IgD-negative memory B cell (primary cell): ENCODE measurements around the gene FCMR. TPM values are rescaled to one million over a fixed set of nuclear protein-coding genes. Genes with fewer than 3 reads are reported as not detected.

Experiments used
- H3K27ac Mint-ChIP-seq, 3 donors: one replicate each; pipeline ENCODE4 v1.8.0; 2020 to 2022; ENCODE audit warnings: mild to moderate bottlenecking in 3 of 3, mixed read lengths in 3 of 3, moderate library complexity in 1 of 3
- H3K27me3 Mint-ChIP-seq: one replicate; pipeline ENCODE4 v1.8.0; 2021; ENCODE audit warnings: mixed read lengths
- H3K36me3 Mint-ChIP-seq: one replicate; pipeline ENCODE4 v1.8.0; 2020; ENCODE audit warnings: mild to moderate bottlenecking, mixed read lengths
- H3K4me1 Mint-ChIP-seq, 3 donors: one replicate each; pipeline ENCODE4 v1.8.0; 2020 to 2022; ENCODE audit warnings: mixed read lengths in 3 of 3, mild to moderate bottlenecking in 1 of 3
- H3K4me3 Mint-ChIP-seq, 4 donors: one replicate each; pipeline ENCODE4 v1.8.0; 2020 to 2022; ENCODE audit warnings: mild to moderate bottlenecking in 4 of 4, mixed read lengths in 4 of 4, moderate library complexity in 3 of 4
- H3K9me3 Mint-ChIP-seq, 3 donors: one replicate each; pipeline ENCODE4 v1.8.0; 2020 to 2021; ENCODE audit warnings: mixed read lengths in 3 of 3, mild to moderate bottlenecking in 1 of 3
- polyA plus RNA-seq: library from polyadenylated mRNA; unstranded; fragments of 300-500 nt; fragmentation: Illumina TruSeq; gene quantifications from one replicate; pipeline ENCODE4 v1.2.3, GENCODE V29; 2021

FCMR gene
- polyA plus RNA-seq, 1 donor from 2014 or later: 1,091 TPM

GRCh38 chr1:206892351-206892984, 29.3 kb downstream of the FCMR start:
- peaks cover 4% of the 10 kb centered on the region for H3K27me3 Mint-ChIP-seq
- H3K4me3 Mint-ChIP-seq: no peak overlapping the region
- H3K4me1 Mint-ChIP-seq: peaks cover 4 to 11% (median 8%) of the 10 kb centered on the region in 3 donors
- H3K36me3 Mint-ChIP-seq: peaks cover 5% of the 10 kb centered on the region
- H3K9me3 Mint-ChIP-seq: no peaks in the 10 kb centered on the region
- H3K27ac Mint-ChIP-seq: no peak overlapping the region

DNA sequence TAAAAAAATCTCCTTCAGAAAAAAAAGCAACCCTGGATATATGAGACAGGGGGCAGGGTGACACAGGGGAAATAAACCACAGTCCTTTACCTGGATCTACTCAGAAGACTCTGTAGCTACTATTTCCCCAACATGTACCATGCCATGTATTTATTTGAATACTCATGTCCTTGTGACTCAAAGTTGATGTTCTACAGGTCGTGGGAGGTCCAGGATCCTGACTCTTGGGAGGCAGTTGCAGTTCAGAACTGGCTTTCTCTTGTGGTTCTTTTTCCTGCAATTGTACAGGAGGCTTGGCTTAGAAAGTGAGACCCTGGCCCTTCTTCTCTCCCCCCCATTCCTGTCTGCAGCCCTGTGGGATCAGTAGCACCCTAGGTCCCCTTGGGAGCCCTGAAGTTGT, 30.3 kb downstream of the FCMR start:
- Mint-ChIP-seq H3K4me1 (peaks cover 4 to 11% (median 8%) of the 10 kb centered on the region in 3 donors), H3K4me3 (no peak overlapping the region), H3K9me3 (no peaks in the 10 kb centered on the region), H3K27ac (no peak overlapping the region), H3K36me3 (peaks cover 5% of the 10 kb centered on the region), H3K27me3 (peaks cover 4% of the 10 kb centered on the region)

GRCh38 chr1:206890125-206891060, 31.3 kb downstream of the FCMR start:
- Mint-ChIP-seq H3K27ac (no peak overlapping the region), H3K36me3 (peaks cover 8% of the 10 kb centered on the region), H3K4me3 (no peak overlapping the region), H3K4me1 (peaks cover 4 to 11% (median 8%) of the 10 kb centered on the region in 3 donors), H3K27me3 (peaks cover 5% of the 10 kb centered on the region), H3K9me3 (no peaks in the 10 kb centered on the region)

DNA sequence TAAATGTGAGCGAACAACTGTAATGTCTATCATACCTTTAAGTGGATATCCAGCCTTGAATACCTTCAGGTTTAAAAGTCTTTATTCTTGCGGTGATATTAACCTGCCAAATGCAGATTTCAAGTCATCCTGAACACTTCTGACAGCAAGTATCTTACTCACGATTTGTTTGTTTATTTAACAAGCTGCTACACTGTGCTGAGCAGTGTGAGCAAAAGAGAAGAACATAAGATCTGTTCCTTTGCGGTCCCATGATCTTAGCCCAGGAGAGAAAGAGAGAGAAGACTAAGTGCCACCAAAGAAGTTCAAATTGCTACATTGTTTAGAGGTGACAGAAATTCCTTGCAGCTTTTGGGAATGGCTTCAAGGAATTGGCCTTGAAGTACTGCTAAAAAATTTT, 34.0 kb downstream of the FCMR start:
- H3K4me1 Mint-ChIP-seq: peaks cover 0 to 8% (median 8%) of the 10 kb centered on the region in 3 donors
- no peak overlapping the region for H3K27ac Mint-ChIP-seq
- H3K36me3 Mint-ChIP-seq: peaks cover 10% of the 10 kb centered on the region
- no peaks in the 10 kb centered on the region for H3K9me3 Mint-ChIP-seq
- no peak overlapping the region for H3K4me3 Mint-ChIP-seq
- H3K27me3 Mint-ChIP-seq: peaks cover 3% of the 10 kb centered on the region

DNA sequence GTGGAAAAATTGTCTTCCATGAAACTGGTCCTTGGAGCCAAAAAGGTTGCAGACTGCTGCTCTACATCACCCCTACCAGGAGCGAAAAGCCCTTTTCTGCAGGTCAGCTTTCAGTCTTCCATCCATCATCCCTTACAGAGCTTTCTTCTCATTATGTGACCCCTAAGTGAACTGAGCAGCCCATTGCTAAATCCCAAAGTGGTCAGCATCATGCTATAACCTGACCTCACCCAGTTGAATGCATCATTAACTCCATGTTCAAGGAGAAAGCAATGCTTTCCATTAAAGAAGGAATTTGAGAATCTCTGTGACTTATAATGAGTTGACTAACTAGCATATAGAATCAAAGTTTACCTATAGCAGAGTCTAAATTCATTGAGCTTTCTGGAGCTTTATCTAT, 34.9 kb downstream of the FCMR start:
- Mint-ChIP-seq H3K36me3 (peaks cover 10% of the 10 kb centered on the region), H3K4me1 (peaks cover 0 to 8% (median 8%) of the 10 kb centered on the region in 3 donors), H3K27ac (no peak overlapping the region), H3K27me3 (peaks cover 4% of the 10 kb centered on the region), H3K9me3 (no peaks in the 10 kb centered on the region), H3K4me3 (no peak overlapping the region)

- no peak overlapping the region for H3K4me3 Mint-ChIP-seq
- peaks cover 10% of the 10 kb centered on the region for H3K36me3 Mint-ChIP-seq
- no peak overlapping the region for H3K27ac Mint-ChIP-seq
- peaks cover 4% of the 10 kb centered on the region for H3K27me3 Mint-ChIP-seq
- H3K4me1 Mint-ChIP-seq: peaks cover 0 to 2% (median 0%) of the 10 kb centered on the region in 3 donors
- no peaks in the 10 kb centered on the region for H3K9me3 Mint-ChIP-seq
Observed at GRCh38 chr1:206885341-206886060, 36.2 kb downstream of the FCMR start.

DNA sequence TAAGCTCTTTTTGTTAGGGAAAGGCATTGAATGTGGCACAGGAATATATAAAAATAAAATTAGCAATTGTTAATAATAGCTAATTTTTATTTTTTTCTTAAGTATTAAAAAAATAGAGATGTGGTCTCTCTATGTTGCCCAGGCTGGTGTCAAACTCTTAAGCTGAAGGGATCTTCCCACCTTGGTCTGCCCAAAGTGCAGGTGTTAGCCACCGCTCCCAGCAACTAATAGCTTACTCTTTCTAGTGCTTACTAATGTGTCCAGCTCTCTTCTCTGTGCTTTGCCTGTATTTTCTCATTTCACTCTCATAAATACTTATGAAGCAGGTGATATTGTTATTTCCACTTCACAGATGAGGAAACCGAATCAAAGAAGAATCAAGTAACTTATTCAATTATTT, 37.9 kb downstream of the FCMR start:
- H3K9me3 Mint-ChIP-seq: peaks cover 0 to 7% (median 3%) of the 10 kb centered on the region in 3 donors
- no peaks in the 10 kb centered on the region for H3K4me1 Mint-ChIP-seq
- no peak overlapping the region for H3K27ac Mint-ChIP-seq
- H3K36me3 Mint-ChIP-seq: peaks cover 7% of the 10 kb centered on the region
- no peak overlapping the region for H3K4me3 Mint-ChIP-seq
- peaks cover 4% of the 10 kb centered on the region for H3K27me3 Mint-ChIP-seq

GRCh38 chr1:206883160-206883559, 38.6 kb downstream of the FCMR start:
- Mint-ChIP-seq H3K27me3 (peaks cover 5% of the 10 kb centered on the region), H3K36me3 (peaks cover 5% of the 10 kb centered on the region), H3K9me3 (peaks cover 2 to 12% (median 3%) of the 10 kb centered on the region in 3 donors), H3K4me3 (no peak overlapping the region), H3K27ac (no peak overlapping the region), H3K4me1 (no peaks in the 10 kb centered on the region)

DNA sequence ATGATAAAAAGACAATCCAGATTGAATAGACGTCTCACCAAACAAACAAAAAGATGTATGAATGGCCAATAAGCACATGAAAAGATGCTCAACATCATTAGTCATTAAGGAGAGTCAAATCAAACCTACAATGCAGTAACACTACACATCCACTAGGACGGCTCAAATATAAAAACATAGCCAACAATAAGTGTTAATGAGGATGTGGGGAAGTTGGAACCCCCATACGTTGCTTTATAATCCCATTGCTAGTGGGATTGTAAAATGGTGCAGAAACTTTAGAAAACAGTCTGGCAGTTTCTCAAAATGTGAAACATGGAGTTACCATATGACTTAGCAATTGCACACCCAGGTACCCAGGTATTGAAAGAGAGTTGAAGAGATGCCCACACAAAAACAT, 39.2 kb downstream of the FCMR start:
- Mint-ChIP-seq H3K36me3 (peaks cover 5% of the 10 kb centered on the region), H3K9me3 (peaks cover 3 to 14% (median 7%) of the 10 kb centered on the region in 3 donors), H3K4me3 (no peak overlapping the region), H3K27ac (no peak overlapping the region), H3K4me1 (no peaks in the 10 kb centered on the region), H3K27me3 (peaks cover 7% of the 10 kb centered on the region)

DNA sequence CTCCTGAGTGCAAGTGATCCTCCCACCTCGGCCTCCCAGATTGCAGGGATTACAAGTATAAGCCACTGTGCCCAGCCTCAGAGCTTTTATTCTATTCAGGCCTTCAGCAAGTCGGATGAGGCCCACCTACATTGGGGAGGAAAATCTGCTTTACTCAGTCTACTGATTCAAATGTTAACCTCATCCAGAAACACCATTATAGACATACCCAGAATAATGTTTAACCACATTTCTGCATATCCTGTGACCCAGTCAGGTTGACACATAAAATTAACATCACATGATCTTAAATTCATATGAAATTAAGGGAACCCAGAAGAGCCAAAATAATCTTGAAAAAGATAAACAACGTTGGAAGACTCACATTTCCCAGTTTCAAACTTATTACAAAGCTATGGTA, 41.4 kb downstream of the FCMR start:
- Mint-ChIP-seq H3K27ac (no peak overlapping the region), H3K9me3 (peaks cover 10 to 28% (median 20%) of the 10 kb centered on the region in 3 donors), H3K36me3 (peaks cover 4% of the 10 kb centered on the region), H3K4me3 (no peak overlapping the region), H3K27me3 (peaks cover 5% of the 10 kb centered on the region), H3K4me1 (no peaks in the 10 kb centered on the region)

- Mint-ChIP-seq H3K27me3 (peaks cover 5% of the 10 kb centered on the region), H3K9me3 (peaks cover 12 to 32% (median 22%) of the 10 kb centered on the region in 3 donors), H3K4me1 (no peaks in the 10 kb centered on the region), H3K36me3 (peaks cover 4% of the 10 kb centered on the region), H3K4me3 (no peak overlapping the region), H3K27ac (peak overlapping the region in 1 of 3 donors; percentile 3)
Observed at GRCh38 chr1:206878456-206878855, 43.3 kb downstream of the FCMR start.

GRCh38 chr1:206875752-206876377, 45.9 kb downstream of the FCMR start:
- H3K4me1 Mint-ChIP-seq: no peaks in the 10 kb centered on the region
- peaks cover 12 to 32% (median 22%) of the 10 kb centered on the region in 3 donors for H3K9me3 Mint-ChIP-seq
- H3K4me3 Mint-ChIP-seq: no peak overlapping the region
- H3K27me3 Mint-ChIP-seq: peaks cover 3% of the 10 kb centered on the region
- peaks cover 4% of the 10 kb centered on the region for H3K36me3 Mint-ChIP-seq
- H3K27ac Mint-ChIP-seq: no peak overlapping the region

- peaks cover 11% of the 10 kb centered on the region for H3K27me3 Mint-ChIP-seq
- peaks cover 4% of the 10 kb centered on the region for H3K36me3 Mint-ChIP-seq
- H3K9me3 Mint-ChIP-seq: peaks cover 10 to 25% (median 22%) of the 10 kb centered on the region in 3 donors
- H3K4me3 Mint-ChIP-seq: no peak overlapping the region
- no peaks in the 10 kb centered on the region for H3K4me1 Mint-ChIP-seq
- no peak overlapping the region for H3K27ac Mint-ChIP-seq
Observed at GRCh38 chr1:206873603-206874188, 48.0 kb downstream of the FCMR start.

DNA sequence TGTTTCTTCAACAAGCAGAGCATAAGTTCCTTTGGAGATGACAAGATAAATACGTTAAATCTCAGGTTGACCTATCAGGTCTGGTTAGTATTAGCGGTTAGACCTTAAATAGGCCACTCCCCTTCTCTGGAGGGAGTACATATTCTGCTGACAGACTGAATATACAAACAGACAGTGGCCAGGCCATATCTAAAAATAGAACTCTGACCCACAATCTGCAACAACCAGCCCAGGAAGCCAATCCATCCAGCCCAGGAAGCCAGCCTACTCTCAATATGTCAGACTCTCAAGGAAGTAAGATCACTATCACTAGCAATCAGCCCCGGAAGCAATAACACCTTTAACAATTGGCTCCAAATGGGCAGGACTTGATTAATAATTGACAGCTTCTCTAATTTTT, 49.6 kb downstream of the FCMR start:
- Mint-ChIP-seq H3K9me3 (peaks cover 8 to 18% (median 14%) of the 10 kb centered on the region in 3 donors), H3K4me3 (no peak overlapping the region), H3K36me3 (peaks cover 2% of the 10 kb centered on the region), H3K4me1 (no peaks in the 10 kb centered on the region), H3K27ac (peak overlapping the region in 1 of 3 donors; percentile 8), H3K27me3 (peaks cover 8% of the 10 kb centered on the region)
